HFF-Myc (cell line): ENCODE results near the gene TMEM134.
A peak's percentile ranks its signal among the peaks of the same experiment; 100 is the strongest.

Experiments
- DNase-seq: peaks from one replicate; pipeline ENCODE4 v3.0.0-alpha.2; 2011; ENCODE audit warnings: low read depth; ENCODE audit errors: extremely low read depth
- H3K4me3 ChIP-seq: replicated peaks from 2 replicates; pipeline ENCODE4 v1.5.1; 2011; ENCODE audit warnings: low read depth, mild to moderate bottlenecking, control low read depth, low read length
- CTCF ChIP-seq: IDR thresholded peaks from 2 replicates; pipeline ENCODE4 v1.5.1; 2012; ENCODE audit warnings: mild to moderate bottlenecking, low read depth, low read length, control low read depth; ENCODE audit errors: missing control alignments

Gene TMEM134

GRCh38 chr11:67441731-67442351 is 27.2 kb downstream of the TMEM134 start:
- no peak for DNase-seq
- no peak for TF ChIP-seq CTCF
- H3K4me3 ChIP-seq = no peak overlapping the region

GRCh38 chr11:67441098-67441563 is 27.9 kb downstream of the TMEM134 start:
- TF ChIP-seq CTCF = no peak
- no peak overlapping the region for H3K4me3 ChIP-seq
- DNase-seq = no peak

- H3K4me3 ChIP-seq = no peak overlapping the region
- DNase-seq = no peak
- TF ChIP-seq CTCF = no peak
Observed at GRCh38 chr11:67440229-67441097, 28.6 kb downstream of the TMEM134 start.

GRCh38 chr11:67439321-67440228 is 29.5 kb downstream of the TMEM134 start:
- H3K4me3 ChIP-seq = no peak overlapping the region
- DNase-seq = no peak
- TF ChIP-seq CTCF = peak; percentile 5

- DNase-seq = no peak
- H3K4me3 ChIP-seq = no peak overlapping the region
- TF ChIP-seq CTCF = no peak
Observed at GRCh38 chr11:67438158-67438902, 30.7 kb downstream of the TMEM134 start.

- no peak for TF ChIP-seq CTCF
- DNase-seq = no peak
- no peak overlapping the region for H3K4me3 ChIP-seq
Observed at GRCh38 chr11:67437809-67438157, 31.3 kb downstream of the TMEM134 start.
